Mucosa of descending colon (tissue), 3 donors: Measurements from ENCODE around the gene CCDC159. TPM values are rescaled to one million over a fixed set of nuclear protein-coding genes. Genes with fewer than 3 reads are reported as not detected.
A peak's percentile ranks its signal among the peaks of the same experiment; 100 is the strongest.
"Not testable (repeated sequence)": the region's sequence is repeated elsewhere in the genome, so short reads cannot be mapped to it uniquely, and the experiment has no call there.

ENCODE experiments used
- ATAC-seq: fragments of 200-7000 bp; cut with Tn5 transposase; one replicate; pipeline ENCODE4 v1.9.1; 2020; ENCODE audit warnings: mild to moderate bottlenecking, moderate library complexity
- DNase-seq, 3 donors: peaks; one replicate each; pipeline ENCODE4 v3.0.0-alpha.2; 2020
- H3K36me3 ChIP-seq: fragments of 200-600 bp; one replicate; pipeline ENCODE4 v1.8.0; 2021; ENCODE audit warnings: low read depth, mild to moderate bottlenecking
- H3K4me1 ChIP-seq: fragments of 200-600 bp; one replicate; pipeline ENCODE4 v1.8.0; 2021; ENCODE audit warnings: low read depth, mild to moderate bottlenecking
- H3K4me3 ChIP-seq: fragments of 200-600 bp; one replicate; pipeline ENCODE4 v1.8.0; 2021; ENCODE audit warnings: mild to moderate bottlenecking
- H3K9me3 ChIP-seq: fragments of 200-600 bp; one replicate; pipeline ENCODE4 v1.8.0; 2021; ENCODE audit warnings: mild to moderate bottlenecking
- CTCF ChIP-seq: fragments of 200-600 bp; IDR thresholded peaks from one replicate; pipeline ENCODE4 v1.8.0; 2022; ENCODE audit warnings: antibody characterized with exemption, mild to moderate bottlenecking
- intact Hi-C, 2 donors: fragments of 100-400 bp; cut with DNase I in 1 of 2; cut with micrococcal nuclease in 1 of 2; formaldehyde crosslinking; loops; one replicate each; pipeline versions ENCODE4 v1.11.0 to v1.11.1; 2022; cut with DNase I, micrococcal nuclease
- long read RNA-seq, 2 donors: library from polyadenylated mRNA; unstranded; transcript quantifications; one replicate each; pipeline ENCODE4 v2.0.0, GENCODE V29; 2019 to 2021
- total RNA-seq, 3 donors: library from RNA; stranded (reverse); fragmentation: NEBNext Ultra II Directional in 2 of 3; extraction: Animal tissue kit (Norgen Biotek cat#: 25700) in 2 of 3; gene quantifications; one replicate each; pipeline versions ENCODE4 v1.2.1 to v1.2.4, GENCODE V29; 2021 to 2023
- donor health status: DM: no; HTN: no; CAD: no; lungs with moderate emphysema.
- donor health status: DM: no; HTN: no; CAD: no.
- donor health status: DM: no; HTN: yes; CAD: no.

Gene CCDC159
- 10 to 100 TPM; 27.4 to 40.5 (median 38.8) TPM for total RNA-seq
- long read RNA-seq, donor 1, partial matches to known transcripts = 0 of 5 reads
- long read RNA-seq, donor 1, other reads (novel, unspliced or antisense) = 4 of 5 reads
- long read RNA-seq, donor 2, partial matches to known transcripts = 0 of 5 reads
- long read RNA-seq, donor 2, other reads (novel, unspliced or antisense) = 4 of 5 reads

DNA sequence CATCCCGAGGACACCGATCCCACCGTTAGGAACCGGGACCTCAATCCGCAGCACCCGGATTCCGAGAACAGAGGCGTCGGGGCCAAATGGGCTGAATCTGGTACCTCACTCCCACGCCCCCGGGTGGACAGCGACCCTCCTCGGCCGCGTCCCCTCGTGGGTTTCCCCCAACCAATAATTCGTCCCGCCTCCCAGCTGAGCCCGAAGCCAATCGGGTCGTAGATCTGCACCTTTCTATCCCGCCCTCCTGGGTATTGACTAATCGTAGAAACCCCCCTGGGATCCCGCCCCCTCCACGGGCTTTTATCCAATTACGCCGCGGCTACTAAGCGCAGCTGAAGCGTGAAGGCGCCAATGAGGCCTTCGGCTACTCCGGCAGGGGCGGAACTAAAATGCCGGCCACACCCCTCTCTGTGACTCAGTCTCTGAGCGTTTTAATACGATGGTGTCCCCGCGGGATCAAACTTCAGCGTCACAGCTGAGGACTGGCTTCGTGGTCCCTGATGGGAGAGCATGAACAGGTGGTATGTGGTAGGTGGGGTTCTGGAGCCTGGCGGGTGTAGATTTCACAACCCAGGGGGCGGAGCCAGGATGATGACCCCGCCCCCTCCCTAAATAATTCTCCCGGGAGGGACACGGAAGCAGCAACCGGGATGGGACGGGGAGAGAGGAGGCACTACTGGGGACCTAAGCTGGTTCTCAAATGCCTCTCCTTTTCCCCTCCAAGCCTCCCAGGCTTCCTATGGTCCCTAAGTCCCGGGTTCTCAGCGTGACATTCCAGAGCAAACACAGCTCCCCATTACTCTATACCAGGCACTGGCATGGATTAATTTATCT is at the start of gene CCDC159, which contains the start of gene TMEM205:
TSS of gene CCDC159 (plus strand) at position 416 of the 837 bp plus-strand sequence. CDS start at position 504, 88 bp downstream.
TSS of gene TMEM205 (minus strand) at position 165 of the 837 bp plus-strand sequence. CDS start 649 bp downstream, outside the sequence.
- intact Hi-C loops = no loop called here
- Histone ChIP-seq H3K4me1 (peaks cover 25% of the 10 kb centered on the region), H3K36me3 (peaks cover 3% of the 10 kb centered on the region), H3K4me3 (peak within 1 kb of the TSS; percentile 44), H3K9me3 (no peaks in the 10 kb centered on the region)
- DNase-seq = peak; percentile 98 to 99 (median 99)
- peak; percentile 96 for ATAC-seq
- TF ChIP-seq CTCF = peak; percentile 25

DNA sequence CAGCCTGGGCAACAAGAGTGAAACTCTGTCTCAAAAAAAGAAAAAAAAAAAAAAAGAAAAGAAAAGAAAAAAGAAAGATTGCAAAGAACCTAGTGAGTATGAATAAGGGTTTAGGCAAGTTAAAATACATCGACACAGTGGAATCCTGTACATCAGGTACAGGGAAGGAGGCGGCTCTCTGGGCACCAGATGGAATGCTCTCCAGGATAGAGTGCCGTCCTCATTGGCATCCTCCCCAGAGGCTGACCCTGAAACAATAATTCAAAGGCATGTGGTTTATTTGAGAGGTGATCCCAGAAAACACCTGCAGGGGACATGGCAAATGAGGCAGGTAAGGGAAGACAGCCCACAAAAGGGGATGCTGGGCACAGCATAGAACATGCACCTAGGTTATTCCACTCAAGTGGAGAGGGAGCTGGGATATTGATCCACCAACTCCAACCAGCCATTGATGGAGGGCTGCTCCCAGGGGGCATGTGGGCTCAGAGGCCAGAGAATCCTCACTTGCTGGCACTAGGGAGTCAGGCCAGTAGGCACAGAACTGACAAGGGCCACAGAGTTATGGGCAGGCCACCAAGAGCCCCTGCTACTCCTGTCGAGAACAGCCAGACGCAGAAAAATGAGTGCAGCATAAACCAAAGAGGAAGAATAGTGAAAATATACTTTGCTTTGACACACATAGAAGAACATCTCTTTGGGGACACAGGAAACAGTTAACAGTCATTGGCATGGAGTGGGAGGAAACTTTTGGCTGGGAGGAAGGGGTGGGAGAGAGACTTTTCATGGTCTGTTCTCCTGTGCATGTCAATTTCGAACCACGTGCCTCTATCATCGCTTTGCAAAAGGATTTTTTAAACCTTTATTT is 46.1 kb upstream of the CCDC159 start:
- ATAC-seq (no peak), DNase-seq (no peak)
- H3K9me3 ChIP-seq = no peaks in the 10 kb centered on the region
- H3K4me1 ChIP-seq = peaks cover 5% of the 10 kb centered on the region
- no peak for TF ChIP-seq CTCF
- no peaks in the 10 kb centered on the region for H3K36me3 ChIP-seq
- intact Hi-C loops = loop anchor here in 1 of 2 donors (10.0 kb wide), 1 partner anchor 145 kb away; no protein-coding TSS in a partner anchor
- H3K4me3 ChIP-seq = no peak overlapping the region

GRCh38 chr19:11300811-11301120 is 45.6 kb upstream of the CCDC159 start:
- TF ChIP-seq CTCF = no peak
- H3K4me3 ChIP-seq = no peak overlapping the region
- intact Hi-C loops = no loop called here
- peaks cover 5% of the 10 kb centered on the region for H3K4me1 ChIP-seq
- ATAC-seq (no peak), DNase-seq (no peak)
- H3K9me3 ChIP-seq = no peaks in the 10 kb centered on the region
- H3K36me3 ChIP-seq = no peaks in the 10 kb centered on the region

DNA sequence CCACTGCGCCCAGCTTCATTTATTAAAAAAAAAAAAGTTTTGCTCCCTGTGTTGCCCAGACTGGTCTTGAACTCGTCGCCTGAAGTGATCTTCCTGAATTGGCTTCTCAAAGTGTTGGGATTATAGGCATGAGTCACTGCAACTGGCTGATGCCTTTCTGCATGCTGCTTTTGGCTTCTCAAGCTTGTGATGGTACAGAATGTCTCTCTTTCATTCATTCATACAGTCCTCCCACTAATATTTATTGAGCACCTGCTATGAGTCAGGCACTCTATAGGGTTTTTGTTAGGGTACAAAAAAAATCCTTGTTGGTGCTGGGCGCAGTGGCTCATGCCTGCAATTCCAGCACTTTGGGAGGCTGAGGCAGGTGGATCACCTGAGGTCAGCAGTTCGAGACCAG is 41.4 kb upstream of the CCDC159 start:
- TF ChIP-seq CTCF = no peak
- intact Hi-C loops = no loop called here
- no peaks in the 10 kb centered on the region for H3K36me3 ChIP-seq
- no peaks in the 10 kb centered on the region for H3K4me1 ChIP-seq
- DNase-seq (no peak), ATAC-seq (no peak)
- no peaks in the 10 kb centered on the region for H3K9me3 ChIP-seq
- H3K4me3 ChIP-seq = no peak overlapping the region

DNA sequence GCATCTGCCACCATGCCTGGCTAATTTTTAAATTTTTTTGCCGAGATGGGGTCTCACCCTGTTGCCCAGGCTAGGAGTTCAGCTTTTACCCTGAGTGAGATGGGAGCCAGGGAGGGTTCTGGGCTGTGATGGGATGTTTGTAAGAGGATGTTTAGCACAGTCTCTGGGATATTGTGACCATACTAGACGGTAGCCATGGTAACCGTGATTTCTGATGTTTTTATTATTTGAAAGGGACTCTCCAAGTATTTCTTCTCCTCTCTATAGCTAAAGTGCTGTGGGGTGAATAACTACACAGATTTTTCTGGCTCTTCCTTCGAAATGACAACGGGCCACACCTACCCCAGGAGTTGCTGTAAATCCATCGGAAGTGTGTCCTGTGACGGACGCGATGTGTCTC is 40.0 kb upstream of the CCDC159 start:
- Histone ChIP-seq H3K36me3 (no peaks in the 10 kb centered on the region), H3K4me1 (no peaks in the 10 kb centered on the region), H3K4me3 (no peak overlapping the region), H3K9me3 (no peaks in the 10 kb centered on the region)
- intact Hi-C loops = no loop called here
- DNase-seq (peak in 1 of 3 donors; percentile 8), ATAC-seq (no peak)
- TF ChIP-seq CTCF = no peak

DNA sequence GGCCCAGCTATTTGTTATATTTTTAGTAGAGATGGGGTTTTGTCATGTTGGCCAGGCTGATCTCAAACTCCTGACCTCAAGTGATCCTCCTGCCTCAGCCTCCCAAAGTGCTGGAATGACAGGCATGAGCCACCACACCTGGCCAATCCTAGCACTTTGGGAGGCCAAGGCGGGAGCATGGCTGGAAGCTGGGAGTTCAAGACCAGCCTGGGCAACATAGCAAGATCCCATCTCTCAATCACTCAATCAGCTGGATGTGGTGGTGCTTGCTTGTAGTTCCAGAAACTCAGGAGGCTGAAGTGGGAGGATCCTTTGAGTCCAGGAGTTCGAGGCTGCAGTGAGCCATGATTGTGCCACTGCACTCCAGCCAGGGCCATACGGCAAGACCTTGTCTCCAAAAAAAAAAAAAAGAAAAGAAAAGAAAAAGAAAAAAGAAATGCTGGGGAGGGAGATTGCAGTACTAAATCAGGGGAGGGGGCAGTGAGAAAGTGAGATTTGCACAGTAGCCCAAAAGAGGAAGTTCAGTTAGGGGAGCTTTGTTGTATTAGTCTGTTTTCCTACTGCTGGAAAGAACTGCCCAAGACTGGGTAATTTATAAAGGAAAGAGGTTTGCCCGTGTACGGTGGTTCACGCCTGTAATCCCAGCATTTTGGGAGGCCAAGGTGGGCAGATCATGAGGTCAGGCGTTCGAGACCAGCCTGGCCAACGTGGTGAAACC is 25.9 kb upstream of the CCDC159 start:
- ATAC-seq, H3K4me3 ChIP-seq, intact Hi-C loops, H3K36me3 ChIP-seq, H3K9me3 ChIP-seq: not testable (repeated sequence)
- DNase-seq = peak in 1 of 3 donors; percentile 17
- H3K4me1 ChIP-seq = peaks cover 19% of the 10 kb centered on the region
